ENCODE data around the gene CHRND. TPM values are rescaled to one million over a fixed set of nuclear protein-coding genes. Genes with fewer than 3 reads are reported as not detected.

CHRND gene
- polyA plus RNA-seq, 3 donors from 2014 or later, result not detected

DNA sequence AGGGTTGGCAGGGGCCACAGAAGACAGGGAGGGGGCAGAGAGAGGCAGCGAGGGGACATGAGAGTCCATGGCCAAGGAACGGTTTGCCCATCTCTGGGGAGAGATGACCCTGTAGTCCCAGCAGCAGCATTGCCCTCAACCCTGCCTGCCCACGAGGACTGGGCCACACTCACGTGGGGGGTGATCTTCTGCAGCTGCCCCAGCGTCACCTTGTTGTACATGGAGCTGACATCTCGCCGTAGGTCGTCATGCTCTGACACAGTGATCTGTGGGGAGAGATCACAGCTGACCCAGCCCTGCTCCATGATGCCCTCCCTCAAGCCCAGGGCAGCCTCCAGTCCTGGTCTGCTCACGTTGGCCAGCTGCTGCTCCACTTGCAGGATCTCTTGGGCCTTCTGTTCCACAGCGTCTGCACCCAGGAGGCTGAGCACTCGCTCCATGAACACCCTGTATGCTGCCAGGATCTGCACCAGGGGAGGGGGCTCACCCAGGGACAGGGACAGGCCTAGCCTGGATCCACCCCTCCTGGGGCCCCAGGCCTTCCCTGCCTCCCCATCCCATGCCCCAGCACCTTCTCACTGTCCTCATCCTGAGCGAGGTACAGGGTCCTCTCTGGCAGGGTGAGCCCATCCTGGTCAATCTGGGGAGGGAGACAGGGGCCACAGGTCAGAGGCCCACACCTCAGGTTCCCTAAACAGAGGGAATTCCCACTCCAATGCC is 41.2 kb upstream of the CHRND start:
- H3K27me3 Mint-ChIP-seq (ENCODE audit: low read depth in 3 of 3), result peaks cover 1 to 14% (median 7%) of the 10 kb centered on the region in 3 donors
- H3K4me1 Mint-ChIP-seq, result peaks cover 0 to 8% of the 10 kb centered on the region in 2 donors
- no peak overlapping the region for H3K4me3 Mint-ChIP-seq
- H3K27ac Mint-ChIP-seq, result no peak overlapping the region
- no peak for DNase-seq
- H3K9me3 Mint-ChIP-seq, result peaks cover 0 to 2% (median 0%) of the 10 kb centered on the region in 6 donors
- no peaks in the 10 kb centered on the region for H3K36me3 Mint-ChIP-seq

DNA sequence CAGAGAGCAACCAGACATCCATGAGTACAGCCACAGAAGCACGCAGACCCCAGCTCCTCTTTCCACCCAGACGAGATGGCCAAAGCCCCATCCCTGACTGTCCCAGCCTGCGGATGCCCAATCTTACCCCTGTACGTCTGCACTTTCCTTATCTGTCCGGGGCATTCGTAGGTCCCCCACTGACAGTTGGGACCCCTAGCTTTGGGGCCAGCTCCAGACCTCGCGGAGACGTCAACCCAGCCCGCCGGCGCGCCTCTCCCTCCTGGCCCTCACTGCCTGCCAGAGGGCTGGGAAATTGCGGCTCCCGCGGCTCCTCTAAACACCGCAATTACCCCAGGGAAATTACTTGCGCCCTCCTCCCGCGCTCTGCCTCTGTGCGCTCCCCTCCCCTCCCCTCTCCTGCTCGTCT is 40.6 kb upstream of the CHRND start:
- H3K27me3 Mint-ChIP-seq (ENCODE audit: low read depth in 3 of 3), result peaks cover 1 to 15% (median 7%) of the 10 kb centered on the region in 3 donors
- no peak overlapping the region for H3K27ac Mint-ChIP-seq
- no peak for DNase-seq
- H3K4me3 Mint-ChIP-seq, result no peak overlapping the region
- H3K36me3 Mint-ChIP-seq, result no peaks in the 10 kb centered on the region
- H3K9me3 Mint-ChIP-seq, result peaks cover 0 to 2% (median 0%) of the 10 kb centered on the region in 6 donors
- peaks cover 0 to 8% of the 10 kb centered on the region in 2 donors for H3K4me1 Mint-ChIP-seq

DNA sequence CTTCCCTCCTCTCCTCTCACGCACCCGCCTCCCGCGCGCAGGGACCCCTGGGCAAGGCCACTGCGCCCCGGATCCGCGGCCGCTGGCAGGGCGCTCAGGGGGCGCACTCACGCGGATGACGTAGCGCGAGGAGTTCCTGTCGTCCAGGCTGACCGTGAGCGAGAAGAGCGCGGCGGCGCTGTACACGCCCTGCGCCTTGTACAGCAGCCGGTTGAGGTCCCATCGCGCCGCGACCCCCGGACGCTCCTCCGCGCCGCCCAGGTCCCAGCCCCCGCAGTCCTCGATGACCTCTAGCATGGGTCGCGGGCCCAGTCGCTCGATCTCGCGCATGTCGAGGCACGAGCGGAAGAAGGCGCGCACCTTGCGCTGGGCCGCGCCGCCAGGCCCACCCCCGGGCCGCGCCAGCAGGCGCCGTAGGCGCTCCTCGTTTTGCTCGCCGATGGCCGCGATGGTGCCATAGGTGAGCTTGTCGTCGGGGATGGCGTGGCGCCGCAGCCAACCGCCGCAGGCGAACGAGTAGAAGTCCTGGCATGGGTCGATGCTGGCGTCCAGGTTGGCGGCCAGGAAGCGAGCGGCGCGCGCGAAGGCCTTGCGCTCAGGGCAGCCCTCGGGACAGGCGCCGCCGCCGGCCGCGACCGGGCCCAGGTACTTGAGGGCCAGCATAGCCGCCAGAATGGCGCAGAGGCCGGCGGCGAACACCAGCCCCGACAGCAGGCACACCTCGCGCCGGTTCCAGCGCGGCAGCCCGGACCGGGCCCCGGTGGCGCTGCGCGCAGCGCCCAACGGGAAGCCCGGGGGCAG is 40.0 kb upstream of the CHRND start:
- H3K4me1 Mint-ChIP-seq, result peaks cover 0 to 8% of the 10 kb centered on the region in 2 donors
- no peaks in the 10 kb centered on the region for H3K36me3 Mint-ChIP-seq
- no peak overlapping the region for H3K4me3 Mint-ChIP-seq
- H3K27ac Mint-ChIP-seq, result no peak overlapping the region
- peaks cover 1 to 15% (median 8%) of the 10 kb centered on the region in 3 donors for H3K27me3 Mint-ChIP-seq (ENCODE audit: low read depth in 3 of 3)
- no peak for DNase-seq
- H3K9me3 Mint-ChIP-seq, result peaks cover 0 to 2% (median 0%) of the 10 kb centered on the region in 6 donors

DNA sequence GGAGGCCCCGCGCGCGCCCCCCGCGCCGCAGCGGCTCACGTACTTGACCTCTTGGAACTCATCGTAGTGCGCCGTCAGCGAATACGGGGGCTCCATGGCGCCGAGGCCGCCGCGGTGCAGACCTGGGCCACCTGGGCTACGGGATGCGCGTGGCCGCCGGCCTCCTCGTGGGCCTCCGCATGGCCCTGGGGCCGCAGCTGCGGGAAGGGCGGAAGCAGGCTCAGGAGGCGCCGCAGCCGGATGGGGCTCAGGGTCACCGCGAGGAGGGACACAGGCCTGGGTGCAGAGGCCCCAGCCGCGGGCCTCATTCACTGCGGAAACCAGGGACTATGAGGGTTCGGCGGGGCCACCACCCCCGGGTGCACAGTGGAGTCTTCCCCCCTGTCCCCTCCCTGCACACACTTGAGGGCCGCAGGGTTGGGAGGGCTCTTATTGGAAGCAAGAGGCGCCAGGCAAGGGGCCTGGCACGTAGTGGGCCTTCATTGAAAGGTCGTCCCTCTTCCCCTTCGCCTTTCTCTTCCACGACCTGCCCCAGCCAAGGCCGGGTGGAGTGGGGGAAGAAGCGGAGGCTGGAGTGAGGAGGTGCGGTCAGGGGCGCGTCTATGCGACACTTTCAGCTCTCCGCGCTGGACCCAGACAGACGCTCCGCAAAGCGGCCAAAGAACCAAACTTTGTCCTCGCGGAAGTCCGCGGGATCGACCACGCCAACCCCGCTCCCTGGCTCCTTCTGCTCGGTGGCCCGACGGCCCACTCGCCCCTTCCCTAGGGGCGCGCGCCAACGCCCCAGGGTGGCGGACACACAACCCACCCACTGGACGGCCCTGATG is 39.2 kb upstream of the CHRND start:
- H3K36me3 Mint-ChIP-seq, result no peaks in the 10 kb centered on the region
- no peak for DNase-seq
- no peak overlapping the region for H3K4me3 Mint-ChIP-seq
- peaks cover 1 to 15% (median 11%) of the 10 kb centered on the region in 3 donors for H3K27me3 Mint-ChIP-seq (ENCODE audit: low read depth in 3 of 3)
- no peak overlapping the region for H3K27ac Mint-ChIP-seq
- H3K4me1 Mint-ChIP-seq, result peaks cover 0 to 8% of the 10 kb centered on the region in 2 donors
- peaks cover 0 to 2% (median 0%) of the 10 kb centered on the region in 6 donors for H3K9me3 Mint-ChIP-seq

DNA sequence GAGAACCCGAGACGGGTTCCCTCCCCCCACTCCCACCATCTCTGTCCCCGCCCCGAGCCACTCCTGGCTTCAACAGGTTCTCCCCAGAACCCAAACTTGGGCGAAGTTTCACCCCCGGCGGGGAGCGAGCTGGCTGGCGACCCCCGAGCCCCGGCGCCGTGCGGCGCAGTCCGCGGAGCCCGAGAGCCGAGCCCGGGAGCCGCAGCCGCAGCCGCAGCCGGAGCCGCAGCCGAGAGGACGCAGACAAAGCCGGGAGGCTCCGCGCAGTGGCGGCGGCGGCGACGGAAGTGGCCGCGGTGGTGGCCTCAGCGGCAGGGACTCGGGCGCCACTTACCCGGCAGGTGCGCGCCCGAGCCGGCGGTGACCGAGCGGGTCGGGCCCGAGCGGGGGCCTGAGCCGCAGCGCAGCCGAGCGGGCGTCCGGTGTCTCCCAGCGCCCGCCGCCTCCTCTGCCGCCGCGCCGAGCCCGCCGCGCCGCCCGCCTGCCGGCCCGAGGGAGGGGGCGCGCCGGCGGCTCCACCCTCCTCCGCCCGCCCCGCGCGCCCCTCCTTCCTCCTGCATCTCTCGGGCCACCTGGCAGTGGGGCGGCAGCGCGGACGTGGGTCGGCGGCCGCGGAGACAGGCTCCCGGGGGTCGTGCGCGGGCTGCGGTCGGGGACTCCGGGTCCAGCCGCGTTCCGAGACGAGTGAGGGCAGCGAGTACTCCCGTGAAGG is 38.4 kb upstream of the CHRND start, which contains the start of gene ECEL1:
TSS of gene ECEL1 (minus strand) at position 450 of the 712 bp plus-strand sequence. CDS start 1,181 bp downstream, outside the sequence.
- H3K27me3 Mint-ChIP-seq (ENCODE audit: low read depth in 3 of 3), result peaks cover 1 to 15% (median 13%) of the 10 kb centered on the region in 3 donors
- H3K4me3 Mint-ChIP-seq, result peak within 1 kb of the TSS in 2 of 5 donors; percentile 2 to 12
- H3K36me3 Mint-ChIP-seq, result no peaks in the 10 kb centered on the region
- peaks cover 0 to 2% (median 0%) of the 10 kb centered on the region in 6 donors for H3K9me3 Mint-ChIP-seq
- H3K4me1 Mint-ChIP-seq, result peaks cover 0 to 8% of the 10 kb centered on the region in 2 donors
- no peak for DNase-seq
- no peak within 1 kb of the TSS for H3K27ac Mint-ChIP-seq

DNA sequence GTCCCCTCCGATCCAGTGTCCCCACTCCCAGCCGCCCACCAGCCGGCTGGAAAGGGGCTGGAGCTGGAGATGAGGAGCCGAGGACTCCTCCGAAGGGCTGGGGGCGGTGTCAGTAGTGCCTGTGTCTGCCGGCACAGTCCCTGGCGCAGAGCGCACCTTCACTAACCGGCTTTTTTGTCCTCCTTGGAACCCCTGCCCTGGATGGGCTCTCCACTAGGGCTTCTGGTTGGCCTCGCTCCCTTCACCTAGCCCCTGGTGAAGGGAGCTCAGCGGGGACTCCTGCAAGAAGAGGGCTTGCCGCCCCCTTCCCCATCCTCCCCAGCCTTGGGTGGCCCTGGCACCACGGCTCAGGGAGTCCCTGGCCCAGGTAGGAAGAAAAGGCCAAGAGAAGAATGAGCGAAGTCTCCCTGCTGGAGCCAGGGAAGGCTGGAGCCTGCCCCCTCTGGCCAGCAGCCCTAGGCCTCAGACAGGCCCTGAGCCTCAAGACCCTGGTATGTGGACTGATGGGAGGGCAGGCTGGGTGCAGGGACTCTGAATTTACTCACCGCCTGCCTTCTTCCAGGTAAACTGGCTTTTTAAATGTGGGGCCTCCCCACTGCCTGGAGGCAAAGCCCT is 37.8 kb upstream of the CHRND start:
- Mint-ChIP-seq H3K27me3 (ENCODE audit: low read depth in 3 of 3) (peaks cover 1 to 15% (median 13%) of the 10 kb centered on the region in 3 donors), H3K9me3 (peaks cover 0 to 2% (median 0%) of the 10 kb centered on the region in 6 donors), H3K36me3 (no peaks in the 10 kb centered on the region), H3K4me1 (peaks cover 0 to 8% of the 10 kb centered on the region in 2 donors), H3K27ac (no peak overlapping the region), H3K4me3 (peak overlapping the region in 1 of 5 donors; percentile 12)
- no peak for DNase-seq

DNA sequence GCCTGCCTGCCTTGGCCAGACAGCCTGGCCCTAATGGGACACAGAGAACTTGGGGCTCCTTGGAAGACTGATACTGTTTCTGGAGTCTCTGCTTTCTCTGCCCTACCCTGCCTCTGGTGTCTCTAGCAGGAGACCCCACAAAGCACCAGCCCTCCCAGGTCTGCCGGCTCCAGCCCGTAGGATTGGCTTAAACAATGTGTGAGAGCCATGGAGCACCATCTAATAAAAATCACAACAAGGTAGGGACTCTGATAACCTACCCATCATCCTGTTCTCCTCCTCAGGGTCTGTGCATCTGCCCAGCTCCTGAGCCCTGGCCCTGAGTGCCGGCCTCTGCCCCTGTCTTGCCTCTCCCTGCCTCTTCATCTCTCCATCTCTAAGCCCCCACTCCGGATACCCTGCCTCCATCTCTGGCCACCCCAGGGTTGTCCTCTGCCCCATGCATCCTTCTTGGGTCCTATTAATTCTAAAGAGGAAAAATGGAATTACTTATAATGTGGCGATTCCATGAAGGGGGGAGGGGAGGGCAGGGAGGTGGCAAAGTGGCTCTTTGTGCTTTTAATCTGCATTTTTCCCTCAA is 37.1 kb upstream of the CHRND start:
- no peak for DNase-seq
- peaks cover 1 to 16% (median 13%) of the 10 kb centered on the region in 3 donors for H3K27me3 Mint-ChIP-seq (ENCODE audit: low read depth in 3 of 3)
- no peaks in the 10 kb centered on the region for H3K36me3 Mint-ChIP-seq
- H3K9me3 Mint-ChIP-seq, result peaks cover 0 to 2% (median 0%) of the 10 kb centered on the region in 6 donors
- no peak overlapping the region for H3K27ac Mint-ChIP-seq
- H3K4me1 Mint-ChIP-seq, result peaks cover 0 to 8% of the 10 kb centered on the region in 2 donors
- peak overlapping the region in 2 of 5 donors; percentile 2 to 12 for H3K4me3 Mint-ChIP-seq

DNA sequence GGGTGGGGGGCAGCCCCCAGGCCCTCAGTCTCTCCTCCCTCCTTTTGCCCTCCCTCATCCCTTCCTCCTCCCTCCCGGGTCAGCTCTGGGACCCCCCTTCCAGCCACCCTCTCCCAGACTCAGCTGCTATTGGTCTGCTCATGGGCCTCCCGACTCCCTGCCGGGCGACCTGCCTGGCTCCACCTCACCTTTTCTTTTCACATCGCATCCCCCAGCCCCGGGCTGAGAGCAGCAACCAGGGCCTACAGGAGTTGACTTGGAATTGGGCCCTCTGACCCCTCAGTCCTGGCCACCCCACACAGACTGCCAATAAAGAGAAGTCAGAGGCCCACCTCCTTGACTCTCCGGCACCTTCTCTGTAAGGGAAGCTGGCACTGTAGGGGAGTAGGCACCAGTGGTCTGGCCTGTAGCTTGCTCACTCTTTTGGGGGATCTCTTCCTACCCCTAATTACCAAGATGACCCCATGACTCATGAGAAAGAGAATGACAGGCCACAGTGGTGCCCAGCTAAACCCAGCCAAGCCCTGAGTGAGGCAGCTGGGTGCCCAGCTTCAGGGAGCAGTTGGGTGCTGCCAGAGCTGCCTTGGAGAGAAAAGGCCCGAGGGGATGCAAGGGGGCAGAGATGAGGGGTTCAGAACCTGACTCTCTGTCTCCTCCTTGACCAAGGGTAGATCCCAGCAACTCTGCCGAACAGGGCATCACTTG is 36.3 kb upstream of the CHRND start:
- DNase-seq, result no peak
- Mint-ChIP-seq H3K36me3 (no peaks in the 10 kb centered on the region), H3K4me3 (no peak overlapping the region), H3K4me1 (peaks cover 0 to 8% of the 10 kb centered on the region in 2 donors), H3K9me3 (peaks cover 0 to 2% (median 0%) of the 10 kb centered on the region in 6 donors), H3K27me3 (ENCODE audit: low read depth in 3 of 3) (peaks cover 0 to 16% (median 10%) of the 10 kb centered on the region in 3 donors), H3K27ac (no peak overlapping the region)

DNA sequence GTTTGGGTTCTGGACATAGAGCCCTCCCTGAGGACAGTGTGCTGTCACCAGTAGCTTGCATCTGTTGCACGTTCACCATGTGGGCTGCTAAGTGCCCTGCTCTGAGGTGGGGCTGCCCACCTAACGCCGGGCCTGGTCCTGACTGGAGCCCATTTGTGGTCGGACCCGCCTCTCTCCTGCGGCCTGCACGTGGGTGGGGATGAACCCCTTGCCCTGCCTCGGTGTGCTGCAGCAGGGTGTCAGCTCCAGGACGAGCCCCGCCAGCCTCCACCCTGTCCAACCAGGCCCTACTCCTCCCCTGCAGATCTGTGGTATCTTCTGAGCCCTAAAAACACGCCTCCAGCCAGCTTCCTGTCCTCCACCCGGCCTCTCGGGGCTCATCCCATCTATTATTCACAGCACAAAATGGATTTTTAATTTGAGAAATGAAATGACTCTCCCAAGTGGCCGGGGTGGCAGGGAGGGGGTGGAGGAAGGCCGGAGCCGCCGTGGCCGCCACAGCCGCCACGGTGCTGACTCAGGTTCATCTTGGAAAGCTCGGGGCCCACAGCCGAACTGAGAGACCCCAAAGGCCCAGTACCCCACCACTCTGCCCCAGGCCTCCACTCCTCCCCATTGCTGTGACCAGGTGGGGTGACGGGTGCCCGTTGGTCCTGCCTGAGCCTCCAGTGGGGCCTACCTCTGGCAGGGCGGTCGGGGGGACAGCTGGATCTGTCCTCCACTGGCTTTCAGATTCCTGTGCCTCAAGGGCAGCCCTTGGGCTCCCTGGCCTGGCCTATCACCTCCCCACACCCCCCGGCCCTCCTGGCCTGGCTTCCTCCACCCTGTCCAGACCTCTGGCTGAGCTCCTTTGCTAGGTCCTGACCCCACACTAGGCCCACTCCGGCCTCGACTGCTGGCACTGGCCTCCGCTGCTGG is 35.5 kb upstream of the CHRND start:
- no peaks in the 10 kb centered on the region for H3K36me3 Mint-ChIP-seq
- DNase-seq, result no peak
- H3K27ac Mint-ChIP-seq, result no peak overlapping the region
- peaks cover 0 to 2% (median 0%) of the 10 kb centered on the region in 6 donors for H3K9me3 Mint-ChIP-seq
- peaks cover 0 to 16% (median 10%) of the 10 kb centered on the region in 3 donors for H3K27me3 Mint-ChIP-seq (ENCODE audit: low read depth in 3 of 3)
- peaks cover 0 to 8% of the 10 kb centered on the region in 2 donors for H3K4me1 Mint-ChIP-seq
- H3K4me3 Mint-ChIP-seq, result no peak overlapping the region

DNA sequence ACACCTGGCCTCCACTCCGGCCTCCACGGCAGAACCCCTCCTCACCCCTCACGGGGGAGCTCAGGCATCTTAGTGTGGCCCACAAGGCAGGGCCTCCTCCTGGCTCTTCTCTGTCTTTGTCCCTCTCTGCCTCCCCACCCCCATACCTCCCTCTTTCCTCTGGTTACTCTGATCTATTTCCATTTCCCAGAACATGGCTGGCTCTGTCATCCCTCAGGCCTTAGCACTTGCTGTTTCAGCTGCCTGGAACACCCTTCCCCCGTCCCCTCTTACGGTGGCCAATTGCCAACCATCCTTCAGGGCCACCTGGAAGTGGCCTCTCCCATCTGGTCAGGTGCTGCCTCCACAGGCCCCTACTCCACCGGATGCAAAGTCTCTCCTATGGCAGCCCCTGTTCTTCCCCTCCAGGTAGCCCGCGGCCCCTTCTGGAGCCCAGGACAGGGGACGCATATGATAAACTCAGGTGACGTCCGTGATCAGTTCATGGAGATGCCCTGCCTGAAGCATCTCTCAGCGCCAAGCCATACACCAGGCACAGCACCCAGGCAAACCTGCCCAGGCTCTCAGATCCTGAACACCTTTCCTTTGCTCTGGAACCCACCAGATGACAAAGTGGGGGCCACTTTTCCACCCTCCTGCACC is 34.7 kb upstream of the CHRND start:
- peaks cover 0 to 2% (median 0%) of the 10 kb centered on the region in 6 donors for H3K9me3 Mint-ChIP-seq
- no peak overlapping the region for H3K4me3 Mint-ChIP-seq
- peaks cover 0 to 8% of the 10 kb centered on the region in 2 donors for H3K4me1 Mint-ChIP-seq
- H3K27ac Mint-ChIP-seq, result no peak overlapping the region
- H3K36me3 Mint-ChIP-seq, result no peaks in the 10 kb centered on the region
- DNase-seq, result no peak
- peaks cover 0 to 18% (median 10%) of the 10 kb centered on the region in 3 donors for H3K27me3 Mint-ChIP-seq (ENCODE audit: low read depth in 3 of 3)
